Kidney (tissue), 14 donors: Measurements from ENCODE around the gene GRIK2. TPM values are rescaled to one million over a fixed set of nuclear protein-coding genes. Genes with fewer than 3 reads are reported as not detected.
"Not testable (repeated sequence)": the region's sequence is repeated elsewhere in the genome, so short reads cannot be mapped to it uniquely, and the experiment has no call there.

ENCODE experiments used
- DNase-seq, 5 donors: peaks; one replicate each; pipeline ENCODE4 v3.0.0-alpha.2; 2013 to 2020
- FAIRE-seq: peaks from 2 replicates; lab custom pipeline; 2012; peaks lifted over from hg19 to GRCh38; lab: Jason Lieb, UNC
- H3K27ac ChIP-seq, 2 donors: one replicate each; pipeline ENCODE4 v1.7.0; 2013; ENCODE audit warnings: low read depth in 2 of 2, low read length in 2 of 2, inconsistent platforms in 1 of 2
- H3K27me3 ChIP-seq: one replicate; pipeline ENCODE4 v1.7.1; 2013; ENCODE audit warnings: low read length, inconsistent platforms; ENCODE audit not compliant: control insufficient read depth, insufficient read depth
- H3K36me3 ChIP-seq, 3 donors: one replicate each; pipeline versions ENCODE4 v1.7.0 to v1.7.1; 2013; ENCODE audit warnings: low read length in 3 of 3, control low read depth in 1 of 3, inconsistent platforms in 1 of 3; ENCODE audit not compliant: insufficient read depth in 3 of 3, control insufficient read depth in 2 of 3
- H3K4me1 ChIP-seq, 3 donors: one replicate each; pipeline versions ENCODE4 v1.7.0 to v1.7.1; 2013; ENCODE audit warnings: low read length in 3 of 3, inconsistent platforms in 1 of 3, low read depth in 1 of 3; ENCODE audit not compliant: control insufficient read depth in 2 of 3, insufficient read depth in 2 of 3
- H3K4me3 ChIP-seq, 3 donors: one replicate each; pipeline versions ENCODE4 v1.7.0 to v1.8.1; 2013; ENCODE audit warnings: low read length in 3 of 3, control low read depth in 1 of 3, inconsistent platforms in 1 of 3
- H3K9ac ChIP-seq, 3 donors: one replicate each; pipeline versions ENCODE4 v1.7.0 to v1.7.1; 2013; ENCODE audit warnings: low read length in 3 of 3, control low read depth in 1 of 3, inconsistent platforms in 1 of 3
- H3K9me3 ChIP-seq, 3 donors: one replicate each; pipeline versions ENCODE4 v1.7.0 to v1.7.1; 2013; ENCODE audit warnings: low read length in 3 of 3, control low read depth in 1 of 3, inconsistent platforms in 1 of 3; ENCODE audit not compliant: control insufficient read depth in 2 of 3, insufficient read depth in 1 of 3
- intact Hi-C: fragments of 100-400 bp; cut with DNase I; formaldehyde crosslinking; loops from one replicate; pipeline ENCODE4 v1.11.1; 2022
- polyA plus RNA-seq: library from polyadenylated mRNA; stranded (reverse); fragments of 350-450 nt; fragmentation: Illumina TruSeq; extraction: RNeasy Lipid Tissue Mini Kit (QIAGEN cat#74804); gene quantifications from one replicate; pipeline ENCODE4 v1.2.3, GENCODE V29; 2014; ENCODE audit warnings: low read depth, low replicate concordance; ENCODE audit not compliant: insufficient read depth
- total RNA-seq: library from RNA; stranded (reverse); fragmentation: NEBNext Ultra II Directional; extraction: Animal tissue kit (Norgen Biotek cat#: 25700); gene quantifications from one replicate; pipeline ENCODE4 v1.2.1, GENCODE V29; 2021
- TF ChIP-seq, protein P1 (sequence below): IDR thresholded peaks from 3 replicates; pipeline ENCODE4 v1.5.1; 2012; ENCODE audit warnings: mild to moderate bottlenecking, moderate library complexity, borderline replicate concordance; ENCODE audit not compliant: insufficient read depth; ENCODE audit errors: extremely low read depth
- donor health status: control.
- donor health status: control.
- donor health status: control.
- donor health status: control.
- donor health status: control.
- donor health status: DM: yes; HTN: yes; CAD: no.
- donor health status: Normal renal cell carcinoma (clear cell type).

GRIK2 gene
- total and polyA plus RNA-seq, 2 donors from 2014 or later: 0.82 to 1.4 TPM

DNA sequence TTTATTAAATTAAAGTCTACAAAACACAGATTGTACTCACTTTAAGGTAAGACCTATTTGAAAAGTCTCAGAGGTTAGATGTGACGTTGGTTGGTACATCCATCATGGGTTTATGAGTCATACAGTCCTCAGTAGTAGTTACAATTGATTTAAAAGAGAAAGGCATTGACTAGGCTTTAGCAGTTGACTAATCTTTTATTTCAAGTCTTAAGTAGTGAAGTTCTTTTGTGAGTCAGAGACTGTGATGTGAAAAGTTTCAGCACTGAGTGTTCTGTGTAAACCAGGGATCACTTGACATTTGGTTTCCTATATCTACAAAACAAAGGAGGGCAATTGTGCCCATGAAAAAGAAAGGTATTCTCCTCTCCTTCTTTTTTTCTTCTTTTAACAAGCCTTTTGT lies 221.3 kb downstream of the GRIK2 start:
- TF ChIP-seq, protein P1, sequence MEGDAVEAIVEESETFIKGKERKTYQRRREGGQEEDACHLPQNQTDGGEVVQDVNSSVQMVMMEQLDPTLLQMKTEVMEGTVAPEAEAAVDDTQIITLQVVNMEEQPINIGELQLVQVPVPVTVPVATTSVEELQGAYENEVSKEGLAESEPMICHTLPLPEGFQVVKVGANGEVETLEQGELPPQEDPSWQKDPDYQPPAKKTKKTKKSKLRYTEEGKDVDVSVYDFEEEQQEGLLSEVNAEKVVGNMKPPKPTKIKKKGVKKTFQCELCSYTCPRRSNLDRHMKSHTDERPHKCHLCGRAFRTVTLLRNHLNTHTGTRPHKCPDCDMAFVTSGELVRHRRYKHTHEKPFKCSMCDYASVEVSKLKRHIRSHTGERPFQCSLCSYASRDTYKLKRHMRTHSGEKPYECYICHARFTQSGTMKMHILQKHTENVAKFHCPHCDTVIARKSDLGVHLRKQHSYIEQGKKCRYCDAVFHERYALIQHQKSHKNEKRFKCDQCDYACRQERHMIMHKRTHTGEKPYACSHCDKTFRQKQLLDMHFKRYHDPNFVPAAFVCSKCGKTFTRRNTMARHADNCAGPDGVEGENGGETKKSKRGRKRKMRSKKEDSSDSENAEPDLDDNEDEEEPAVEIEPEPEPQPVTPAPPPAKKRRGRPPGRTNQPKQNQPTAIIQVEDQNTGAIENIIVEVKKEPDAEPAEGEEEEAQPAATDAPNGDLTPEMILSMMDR: no peak
- FAIRE-seq (no peak), DNase-seq (no peak)
- no peaks in the 10 kb centered on the region for H3K36me3 ChIP-seq
- no peak overlapping the region for H3K27ac ChIP-seq
- H3K4me3 ChIP-seq: no peak overlapping the region
- intact Hi-C loops: no loop called here
- H3K9ac ChIP-seq: no peak overlapping the region
- H3K9me3 ChIP-seq: no peaks in the 10 kb centered on the region
- no peaks in the 10 kb centered on the region for H3K4me1 ChIP-seq
- no peaks in the 10 kb centered on the region for H3K27me3 ChIP-seq

DNA sequence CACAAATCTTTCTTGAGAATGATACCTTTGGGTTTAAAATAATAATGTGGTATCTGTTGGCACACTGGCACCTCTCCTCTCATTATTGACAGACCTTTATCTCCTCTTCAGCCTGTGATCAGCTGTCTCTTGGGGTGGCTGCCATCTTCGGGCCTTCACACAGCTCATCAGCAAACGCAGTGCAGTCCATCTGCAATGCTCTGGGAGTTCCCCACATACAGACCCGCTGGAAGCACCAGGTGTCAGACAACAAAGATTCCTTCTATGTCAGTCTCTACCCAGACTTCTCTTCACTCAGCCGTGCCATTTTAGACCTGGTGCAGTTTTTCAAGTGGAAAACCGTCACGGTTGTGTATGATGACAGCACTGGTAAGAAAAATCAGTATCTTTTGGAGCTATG lies 232.8 kb downstream of the GRIK2 start:
- H3K36me3 ChIP-seq: no peaks in the 10 kb centered on the region
- no peaks in the 10 kb centered on the region for H3K9me3 ChIP-seq
- no peak for FAIRE-seq
- H3K4me1 ChIP-seq: no peaks in the 10 kb centered on the region
- no peak overlapping the region for H3K9ac ChIP-seq
- TF ChIP-seq, protein P1: no peak
- H3K27ac ChIP-seq: no peak overlapping the region
- intact Hi-C loops: no loop called here
- no peaks in the 10 kb centered on the region for H3K27me3 ChIP-seq
- DNase-seq: no peak
- H3K4me3 ChIP-seq: no peak overlapping the region

DNA sequence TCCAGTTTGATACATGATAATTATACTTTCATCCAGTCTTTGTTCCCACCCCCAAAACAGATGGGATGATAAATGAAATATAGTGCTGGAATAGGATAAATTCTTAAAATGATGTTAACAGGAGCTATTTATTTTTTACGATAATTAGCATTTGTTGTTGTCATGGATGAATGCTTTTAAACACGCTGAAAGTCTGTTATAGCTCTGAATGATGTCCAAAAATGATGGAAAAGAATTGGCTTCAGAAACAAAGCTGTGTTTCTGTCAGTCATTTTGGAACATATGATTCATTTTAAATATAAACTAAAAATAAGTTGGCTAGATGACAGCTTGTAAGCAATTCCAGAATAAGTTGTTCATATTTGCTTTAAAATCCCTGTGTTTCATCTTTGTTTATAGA lies 237.4 kb downstream of the GRIK2 start:
- FAIRE-seq: no peak
- TF ChIP-seq, protein P1: no peak
- intact Hi-C loops: no loop called here
- H3K27ac ChIP-seq: no peak overlapping the region
- H3K4me3 ChIP-seq: no peak overlapping the region
- no peaks in the 10 kb centered on the region for H3K4me1 ChIP-seq
- no peaks in the 10 kb centered on the region for H3K27me3 ChIP-seq
- no peaks in the 10 kb centered on the region for H3K9me3 ChIP-seq
- DNase-seq: no peak
- H3K36me3 ChIP-seq: no peaks in the 10 kb centered on the region
- H3K9ac ChIP-seq: no peak overlapping the region

DNA sequence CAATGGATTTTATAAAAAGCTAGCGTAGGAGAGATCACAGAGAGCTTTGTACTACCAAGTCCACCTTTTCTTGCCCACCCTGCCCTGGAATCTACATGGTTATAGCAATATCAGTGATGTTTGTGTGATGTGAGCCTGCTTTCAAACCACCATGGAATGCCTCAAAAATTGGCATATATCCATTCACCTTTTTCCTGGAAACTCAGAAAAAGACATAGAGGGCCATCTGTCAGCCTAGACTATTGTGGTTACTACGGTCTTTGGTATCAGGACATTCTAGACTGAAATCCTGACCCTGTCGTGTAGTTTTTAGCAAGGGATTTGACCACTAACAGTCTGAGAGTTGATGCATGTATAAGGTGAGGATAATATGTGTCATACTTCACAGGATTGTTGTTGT lies 239.6 kb downstream of the GRIK2 start:
- Histone ChIP-seq H3K9ac (no peak overlapping the region), H3K4me3 (no peak overlapping the region), H3K9me3 (no peaks in the 10 kb centered on the region), H3K4me1 (no peaks in the 10 kb centered on the region), H3K27ac (no peak overlapping the region), H3K36me3 (no peaks in the 10 kb centered on the region), H3K27me3 (no peaks in the 10 kb centered on the region)
- no peak for FAIRE-seq
- no peak for DNase-seq
- TF ChIP-seq, protein P1: no peak
- intact Hi-C loops: no loop called here

DNA sequence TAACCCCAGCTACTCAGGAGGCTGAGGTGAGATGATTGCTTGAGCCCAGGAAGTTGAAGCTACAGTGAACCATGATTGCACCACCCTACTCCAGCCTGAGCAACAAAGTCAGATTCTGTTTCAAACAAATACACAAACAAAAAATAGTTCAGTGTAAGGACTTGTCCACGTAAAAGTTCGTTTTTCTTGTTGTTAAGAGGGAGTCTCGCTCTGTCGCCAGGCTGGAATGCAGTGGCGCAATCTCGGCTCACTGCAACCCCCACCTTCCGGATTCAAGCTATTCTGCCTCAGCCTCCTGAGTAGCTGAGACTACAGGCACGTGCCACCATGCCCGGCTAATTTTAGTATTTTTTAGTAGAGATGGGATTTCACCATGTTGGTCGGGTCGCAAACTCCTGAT lies 245.4 kb downstream of the GRIK2 start:
- H3K27me3 ChIP-seq, intact Hi-C loops, H3K4me1 ChIP-seq, H3K27ac ChIP-seq, FAIRE-seq, H3K9ac ChIP-seq, H3K36me3 ChIP-seq, H3K9me3 ChIP-seq, H3K4me3 ChIP-seq: not testable (repeated sequence)
- peak in 3 of 5 donors; percentile 10 to 24 (median 13) for DNase-seq
